PC-9 (cell line): Measurements from ENCODE around the gene LILRA2. TPM values are rescaled to one million over a fixed set of nuclear protein-coding genes. Genes with fewer than 3 reads are reported as not detected.
"Not testable (repeated sequence)": the region's sequence is repeated elsewhere in the genome, so short reads cannot be mapped to it uniquely, and the experiment has no call there.

Experiments
- BruUV-seq: library from RNA; stranded (reverse); fragments of 400-500 nt; replicated peaks from 2 replicates; lab custom pipeline; 2021; lab: Mats Ljungman, UMichigan
- CTCF ChIA-PET: fragments of 300-600 bp; sonication (Branson Sonifier 250); formaldehyde crosslinking; loops from one replicate; lab custom pipeline; 2022; ENCODE audit warnings: antibody characterized with exemption; lab: Charles Lee
- POLR2A ChIA-PET: fragments of 300-600 bp; sonication (Branson Sonifier 250); formaldehyde crosslinking; loops from one replicate; lab custom pipeline; 2022; ENCODE audit warnings: antibody characterized with exemption; ENCODE audit not compliant: unreplicated experiment; lab: Charles Lee
- DNase-seq, 2 experiments: peaks; one replicate each; pipeline versions ENCODE4 v3.0.0 to v3.0.0-alpha.2; 2015 to 2022; ENCODE audit warnings: mixed read lengths in 1 of 2
- H2AFZ ChIP-seq: fragments of 200-600 bp; sonication (generic); 2 replicates; pipeline ENCODE4 v1.8.1; 2017; ENCODE audit warnings: antibody characterized with exemption
- H3F3A ChIP-seq: fragments of 200-600 bp; sonication (generic); 2 replicates; pipeline ENCODE4 v1.8.1; 2017; ENCODE audit warnings: antibody characterized with exemption, mild to moderate bottlenecking, low read depth; ENCODE audit not compliant: insufficient read depth
- H3K27ac ChIP-seq: fragments of 200-600 bp; sonication (generic); 2 replicates; pipeline ENCODE4 v1.6.1; 2016; ENCODE audit warnings: mixed run types
- H3K27me3 ChIP-seq: fragments of 200-600 bp; sonication (generic); 2 replicates; pipeline ENCODE4 v1.6.1; 2016; ENCODE audit warnings: low read depth, mixed run types; ENCODE audit not compliant: insufficient read depth
- H3K36me3 ChIP-seq: fragments of 200-600 bp; sonication (generic); 2 replicates; pipeline ENCODE4 v1.6.1; 2016; ENCODE audit warnings: low read depth, mixed run types
- H3K4me1 ChIP-seq: fragments of 200-600 bp; sonication (generic); replicated peaks from 2 replicates; pipeline ENCODE4 v1.6.1; 2016; ENCODE audit warnings: mixed run types; ENCODE audit not compliant: insufficient read depth
- H3K4me2 ChIP-seq: fragments of 200-600 bp; sonication (generic); 2 replicates; pipeline ENCODE4 v1.6.1; 2017; ENCODE audit warnings: mixed run types
- H3K4me3 ChIP-seq: fragments of 200-600 bp; sonication (generic); 2 replicates; pipeline ENCODE4 v1.6.1; 2016; ENCODE audit warnings: mixed run types
- H3K79me2 ChIP-seq: fragments of 200-600 bp; sonication (generic); 2 replicates; pipeline ENCODE4 v1.6.1; 2017; ENCODE audit warnings: low read depth, mixed run types
- H3K9me2 ChIP-seq: fragments of 200-600 bp; sonication (generic); 2 replicates; pipeline ENCODE4 v1.8.1; 2017; ENCODE audit warnings: mild to moderate bottlenecking; ENCODE audit not compliant: insufficient read depth
- H3K9me3 ChIP-seq: fragments of 200-600 bp; sonication (generic); 2 replicates; pipeline ENCODE4 v1.8.1; 2016; ENCODE audit warnings: low read depth; ENCODE audit not compliant: insufficient read depth
- H4K20me1 ChIP-seq: fragments of 200-600 bp; sonication (generic); 2 replicates; pipeline ENCODE4 v1.8.1; 2017; ENCODE audit not compliant: insufficient read depth
- EZH2 ChIP-seq: fragments of 200-600 bp; sonication (generic); IDR thresholded peaks from 2 replicates; pipeline ENCODE4 v1.8.0; 2017; ENCODE audit warnings: antibody characterized with exemption, low read depth
- intact Hi-C: fragments of 100-400 bp; cut with micrococcal nuclease; formaldehyde crosslinking; loops from one replicate; pipeline ENCODE4 v1.10.0; 2022; ENCODE audit not compliant: unreplicated experiment
- total RNA-seq: library from RNA; stranded (reverse); gene quantifications from 2 replicates; pipeline ENCODE4 v1.2.3, GENCODE V29; 2021
- TF ChIP-seq, protein P1 (sequence below): fragments of 200-600 bp; sonication (generic); conservative IDR thresholded peaks from 2 replicates; pipeline ENCODE4 v1.6.1; 2017; ENCODE audit warnings: mixed run types, antibody characterized with exemption, mild to moderate bottlenecking, moderate library complexity

LILRA2 gene
- total RNA-seq, 1 experiment from 2014 or later = not detected

GRCh38 chr19:54626757-54627156, 53.2 kb downstream of the LILRA2 start:
- no peak overlapping the region for H2AFZ ChIP-seq
- intact Hi-C loops = no loop called here
- ChIA-PET POLR2A (no interaction called here), CTCF (no interaction called here)
- H3K79me2 ChIP-seq = no peaks in the 10 kb centered on the region
- H3K4me2 ChIP-seq = no peak overlapping the region
- H3K9me2 ChIP-seq = no peaks in the 10 kb centered on the region
- no TSS peak for BruUV-seq
- H3K27ac ChIP-seq = no peak overlapping the region
- no peaks in the 10 kb centered on the region for H3K4me1 ChIP-seq
- H3K27me3 ChIP-seq = peaks cover 84% of the 10 kb centered on the region
- no peak for DNase-seq
- no peak for TF ChIP-seq EZH2
- TF ChIP-seq, protein P1, sequence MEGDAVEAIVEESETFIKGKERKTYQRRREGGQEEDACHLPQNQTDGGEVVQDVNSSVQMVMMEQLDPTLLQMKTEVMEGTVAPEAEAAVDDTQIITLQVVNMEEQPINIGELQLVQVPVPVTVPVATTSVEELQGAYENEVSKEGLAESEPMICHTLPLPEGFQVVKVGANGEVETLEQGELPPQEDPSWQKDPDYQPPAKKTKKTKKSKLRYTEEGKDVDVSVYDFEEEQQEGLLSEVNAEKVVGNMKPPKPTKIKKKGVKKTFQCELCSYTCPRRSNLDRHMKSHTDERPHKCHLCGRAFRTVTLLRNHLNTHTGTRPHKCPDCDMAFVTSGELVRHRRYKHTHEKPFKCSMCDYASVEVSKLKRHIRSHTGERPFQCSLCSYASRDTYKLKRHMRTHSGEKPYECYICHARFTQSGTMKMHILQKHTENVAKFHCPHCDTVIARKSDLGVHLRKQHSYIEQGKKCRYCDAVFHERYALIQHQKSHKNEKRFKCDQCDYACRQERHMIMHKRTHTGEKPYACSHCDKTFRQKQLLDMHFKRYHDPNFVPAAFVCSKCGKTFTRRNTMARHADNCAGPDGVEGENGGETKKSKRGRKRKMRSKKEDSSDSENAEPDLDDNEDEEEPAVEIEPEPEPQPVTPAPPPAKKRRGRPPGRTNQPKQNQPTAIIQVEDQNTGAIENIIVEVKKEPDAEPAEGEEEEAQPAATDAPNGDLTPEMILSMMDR = no peak
- H3K36me3 ChIP-seq = no peaks in the 10 kb centered on the region
- no peaks in the 10 kb centered on the region for H4K20me1 ChIP-seq
- no peaks in the 10 kb centered on the region for H3F3A ChIP-seq
- H3K4me3 ChIP-seq = no peak overlapping the region
- no peaks in the 10 kb centered on the region for H3K9me3 ChIP-seq

DNA sequence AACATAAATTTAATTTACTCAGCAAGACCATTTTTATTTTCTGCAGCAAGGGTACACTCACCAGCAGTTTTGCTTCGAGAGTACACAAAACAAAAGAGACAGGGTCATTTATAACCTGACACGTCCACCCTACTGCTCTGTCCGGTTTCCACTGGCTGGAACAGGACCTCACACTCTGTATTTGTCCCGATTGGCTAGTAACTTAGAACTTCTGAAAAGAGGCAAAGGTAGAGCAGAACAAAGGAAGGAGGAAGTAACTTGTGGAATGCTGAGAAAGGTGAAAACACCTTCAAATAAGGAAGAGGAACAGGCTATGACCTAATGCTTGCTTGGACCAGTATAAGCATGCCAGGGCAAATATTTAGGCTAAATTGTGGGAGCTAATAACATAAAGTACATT, 54.3 kb downstream of the LILRA2 start:
- BruUV-seq, H3K27ac ChIP-seq, CTCF ChIA-PET: not testable (repeated sequence)

GRCh38 chr19:54630262-54630661, 56.7 kb downstream of the LILRA2 start, which contains the start of gene LILRB1:
TSS of gene LILRB1 (plus strand) at chr19:54630484. CDS start at chr19:54631074, 590 bp downstream.
- CTCF ChIA-PET, H4K20me1 ChIP-seq, H3K4me1 ChIP-seq, H3K4me3 ChIP-seq, intact Hi-C loops, POLR2A ChIA-PET, DNase-seq, H2AFZ ChIP-seq, BruUV-seq, H3K9me3 ChIP-seq, H3K27ac ChIP-seq, H3K4me2 ChIP-seq, H3K9me2 ChIP-seq, H3K79me2 ChIP-seq, H3K36me3 ChIP-seq, H3F3A ChIP-seq: not testable (repeated sequence)
- peaks cover 98% of the 10 kb centered on the region for H3K27me3 ChIP-seq

More for the DNA sequence above, 54.3 kb downstream of the LILRA2 start:
- H3F3A ChIP-seq, POLR2A ChIA-PET, H3K4me3 ChIP-seq, H3K9me2 ChIP-seq, H4K20me1 ChIP-seq, H3K9me3 ChIP-seq, H3K4me1 ChIP-seq, DNase-seq, H3K4me2 ChIP-seq, H2AFZ ChIP-seq, H3K79me2 ChIP-seq, H3K36me3 ChIP-seq, intact Hi-C loops: not testable (repeated sequence)
- H3K27me3 ChIP-seq = peaks cover 93% of the 10 kb centered on the region

DNA sequence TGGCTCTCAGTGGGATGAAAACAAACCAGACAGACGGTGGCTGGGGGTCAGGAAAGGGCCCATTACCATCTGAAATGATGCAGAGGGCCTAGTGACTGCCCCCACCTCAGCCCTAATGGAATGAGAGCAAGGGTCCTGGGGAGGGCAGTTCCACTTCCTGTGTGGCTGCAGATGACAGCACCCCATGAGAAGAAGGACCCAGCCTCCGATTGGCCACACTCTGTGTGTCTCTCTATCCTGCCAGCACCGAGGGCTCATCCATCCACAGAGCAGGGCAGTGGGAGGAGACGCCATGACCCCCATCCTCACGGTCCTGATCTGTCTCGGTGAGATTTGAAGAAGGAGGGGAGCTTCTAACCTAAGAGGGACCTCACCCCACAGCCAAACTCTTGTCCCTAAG, 57.2 kb downstream of the LILRA2 start:
- no peak overlapping the region for H3K4me2 ChIP-seq
- H3K27ac ChIP-seq = no peak overlapping the region
- H3K36me3 ChIP-seq = no peaks in the 10 kb centered on the region
- H3K4me3 ChIP-seq = no peak overlapping the region
- CTCF ChIA-PET = interaction anchor here (0.6 kb wide), 1 partner anchor 13 kb away, joined by 4 read pairs; no protein-coding TSS in a partner anchor
- TF ChIP-seq, protein P1 = no peak
- no peak for TF ChIP-seq EZH2
- H3K4me1 ChIP-seq = no peaks in the 10 kb centered on the region
- no peaks in the 10 kb centered on the region for H3K9me3 ChIP-seq
- no TSS peak for BruUV-seq
- POLR2A ChIA-PET = no interaction called here
- no peaks in the 10 kb centered on the region for H3K79me2 ChIP-seq
- no peaks in the 10 kb centered on the region for H4K20me1 ChIP-seq
- H3F3A ChIP-seq = no peaks in the 10 kb centered on the region
- no peak for DNase-seq
- no peaks in the 10 kb centered on the region for H3K9me2 ChIP-seq
- intact Hi-C loops = no loop called here
- H3K27me3 ChIP-seq = peaks cover 98% of the 10 kb centered on the region
- no peak overlapping the region for H2AFZ ChIP-seq

- CTCF ChIA-PET, DNase-seq, H3K4me3 ChIP-seq, H3K9me2 ChIP-seq, POLR2A ChIA-PET, H3F3A ChIP-seq, H3K27ac ChIP-seq, H2AFZ ChIP-seq, H3K79me2 ChIP-seq, intact Hi-C loops, H4K20me1 ChIP-seq, BruUV-seq, H3K4me1 ChIP-seq, H3K4me2 ChIP-seq, H3K9me3 ChIP-seq, H3K36me3 ChIP-seq: not testable (repeated sequence)
- H3K27me3 ChIP-seq = peaks cover 97% of the 10 kb centered on the region
Observed at GRCh38 chr19:54631489-54632337, 58.1 kb downstream of the LILRA2 start.

- H4K20me1 ChIP-seq, DNase-seq, H3K4me1 ChIP-seq, H3K27ac ChIP-seq, H3K9me2 ChIP-seq, H2AFZ ChIP-seq, H3K4me2 ChIP-seq, H3K9me3 ChIP-seq, H3F3A ChIP-seq, BruUV-seq, intact Hi-C loops, H3K79me2 ChIP-seq, H3K36me3 ChIP-seq, CTCF ChIA-PET, H3K4me3 ChIP-seq, POLR2A ChIA-PET: not testable (repeated sequence)
- H3K27me3 ChIP-seq = peaks cover 99% of the 10 kb centered on the region
Observed at GRCh38 chr19:54632517-54632916, 58.9 kb downstream of the LILRA2 start.
